Non-pigmented ciliary epithelial cell (primary cell): ENCODE measurements around the gene YWHAB.

Experiments
- DNase-seq: peaks from one replicate; pipeline ENCODE4 v3.0.0-alpha.2; 2010; ENCODE audit warnings: low read depth

Gene YWHAB

DNA sequence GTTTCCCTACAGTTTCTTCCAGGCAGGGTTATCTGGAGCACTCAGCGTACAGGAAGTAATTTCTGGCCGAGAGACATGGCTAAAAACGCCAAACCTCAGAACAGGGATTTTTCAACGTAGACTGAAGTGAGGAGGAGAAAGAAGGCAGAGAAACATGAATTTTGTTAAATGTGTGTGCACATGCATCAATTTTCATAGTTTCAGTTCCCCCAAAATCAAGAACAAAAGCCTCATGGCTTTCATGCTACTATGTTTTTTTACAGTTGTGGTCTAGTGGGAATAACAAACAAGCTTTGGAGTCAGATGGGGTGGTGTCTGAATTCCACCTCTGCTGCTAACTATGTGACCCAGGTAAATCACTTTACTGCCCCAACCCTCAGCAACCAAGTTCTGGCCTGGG is 69.8 kb downstream of the YWHAB start:
- no peak for DNase-seq

DNA sequence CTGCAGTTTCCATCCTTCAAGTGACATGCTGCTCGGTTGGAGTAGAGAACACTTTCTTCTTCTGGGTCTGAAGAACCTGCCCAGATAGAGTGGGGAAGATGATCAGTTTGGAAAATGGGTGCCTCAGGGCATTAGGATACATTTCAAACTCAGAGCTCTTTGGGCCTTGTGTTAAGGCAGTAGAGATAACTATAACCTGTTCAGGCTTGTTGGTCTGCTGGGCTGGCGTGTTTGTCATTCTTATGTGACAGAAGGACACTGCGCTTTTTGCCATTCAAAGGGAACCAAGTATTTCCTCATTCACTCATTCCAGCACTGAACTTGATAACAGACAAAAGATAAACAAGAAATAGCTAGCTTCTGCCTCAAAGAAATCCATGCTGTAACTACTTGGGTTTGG is 70.9 kb downstream of the YWHAB start:
- DNase-seq, result no peak
